Measurements from ENCODE around the gene USP3. TPM values are rescaled to one million over a fixed set of nuclear protein-coding genes. Genes with fewer than 3 reads are reported as not detected.

Gene USP3
- total and polyA plus RNA-seq, 2 donors (not counting 3 experiments of a cell fraction or from before 2014, with no cell fraction given) = 18.8 to 52.4 TPM

DNA sequence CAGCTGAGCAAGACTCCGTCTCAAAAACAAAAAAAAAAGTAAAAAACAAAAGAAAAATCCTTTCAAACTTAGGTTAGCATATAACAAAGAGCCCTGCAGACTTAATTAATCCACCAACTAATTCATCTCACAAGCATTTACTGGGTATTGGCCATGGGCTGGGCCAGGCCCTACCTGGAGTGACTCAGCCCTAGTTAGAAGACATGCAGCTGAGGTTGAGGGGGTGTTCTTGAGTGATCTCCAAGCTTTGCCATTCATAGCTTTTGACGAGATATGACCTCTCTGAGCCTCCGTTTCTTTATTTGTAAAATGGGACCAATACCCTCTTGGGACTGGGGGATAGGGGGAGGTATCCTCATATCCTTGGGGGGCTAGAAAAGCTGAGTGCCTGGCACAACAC, 100.6 kb downstream of the USP3 start:
- H2AFZ ChIP-seq (ENCODE audit: low read depth, low read length) = no peak overlapping the region
- no peaks in the 10 kb centered on the region for H3K9me3 ChIP-seq (replicated peaks; ENCODE audit: control insufficient read depth, insufficient read depth, low read length)
- intact Hi-C loops (cut with micrococcal nuclease) (no loop called here), dilution Hi-C loops (cut with MboI; ENCODE audit: extremely low pct_ligation_motif_present, low sequenced_read_pairs) (no loop called here)
- BruUV-seq (replicated peaks) = no TSS peak
- no peaks in the 10 kb centered on the region for H4K20me1 ChIP-seq (replicated peaks; ENCODE audit: control insufficient read depth, extremely low read depth, insufficient read depth, low read length)
- no peak for FAIRE-seq
- TF ChIP-seq, protein P1, sequence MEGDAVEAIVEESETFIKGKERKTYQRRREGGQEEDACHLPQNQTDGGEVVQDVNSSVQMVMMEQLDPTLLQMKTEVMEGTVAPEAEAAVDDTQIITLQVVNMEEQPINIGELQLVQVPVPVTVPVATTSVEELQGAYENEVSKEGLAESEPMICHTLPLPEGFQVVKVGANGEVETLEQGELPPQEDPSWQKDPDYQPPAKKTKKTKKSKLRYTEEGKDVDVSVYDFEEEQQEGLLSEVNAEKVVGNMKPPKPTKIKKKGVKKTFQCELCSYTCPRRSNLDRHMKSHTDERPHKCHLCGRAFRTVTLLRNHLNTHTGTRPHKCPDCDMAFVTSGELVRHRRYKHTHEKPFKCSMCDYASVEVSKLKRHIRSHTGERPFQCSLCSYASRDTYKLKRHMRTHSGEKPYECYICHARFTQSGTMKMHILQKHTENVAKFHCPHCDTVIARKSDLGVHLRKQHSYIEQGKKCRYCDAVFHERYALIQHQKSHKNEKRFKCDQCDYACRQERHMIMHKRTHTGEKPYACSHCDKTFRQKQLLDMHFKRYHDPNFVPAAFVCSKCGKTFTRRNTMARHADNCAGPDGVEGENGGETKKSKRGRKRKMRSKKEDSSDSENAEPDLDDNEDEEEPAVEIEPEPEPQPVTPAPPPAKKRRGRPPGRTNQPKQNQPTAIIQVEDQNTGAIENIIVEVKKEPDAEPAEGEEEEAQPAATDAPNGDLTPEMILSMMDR (IDR thresholded peaks at IDR 0.05; ENCODE audit: extremely low read depth in 1 of 2, insufficient read depth in 1 of 2, low read depth in 1 of 2, low read length in 2 of 2) = no peak
- TF ChIP-seq GATA2 (IDR thresholded peaks at IDR 0.05; ENCODE audit: insufficient read depth, insufficient read length, low read depth, low read length) (no peak), FOS (IDR thresholded peaks at IDR 0.05; ENCODE audit: borderline replicate concordance, insufficient read depth, low read length) (no peak), MYC (IDR thresholded peaks at IDR 0.05; ENCODE audit: low read depth, low read length) (no peak), POLR2A (IDR thresholded peaks at IDR 0.05; ENCODE audit: low read depth, low read length) (no peak), POLR2AphosphoS5 (IDR thresholded peaks at IDR 0.05; ENCODE audit: insufficient read depth, low read depth, low read length) (no peak), JUN (IDR thresholded peaks at IDR 0.05; ENCODE audit: borderline replicate concordance, insufficient read depth, insufficient read length, low read depth) (no peak), EZH2 (IDR thresholded peaks at IDR 0.05; ENCODE audit: borderline replicate concordance, low read depth, low read length, severe bottlenecking) (no peak)
- TF ChIP-seq, protein P2, sequence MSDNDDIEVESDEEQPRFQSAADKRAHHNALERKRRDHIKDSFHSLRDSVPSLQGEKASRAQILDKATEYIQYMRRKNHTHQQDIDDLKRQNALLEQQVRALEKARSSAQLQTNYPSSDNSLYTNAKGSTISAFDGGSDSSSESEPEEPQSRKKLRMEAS (IDR thresholded peaks at IDR 0.05; ENCODE audit: insufficient read depth, insufficient read length) = no peak
- ChIA-PET CTCF (no interaction called here), POLR2A (no interaction called here)
- H3K27ac ChIP-seq (ENCODE audit: insufficient read depth, low read depth, low read length) = no peak overlapping the region
- no peak overlapping the region for H3K4me3 ChIP-seq (replicated peaks in 1 of 3; ENCODE audit: insufficient read depth in 1 of 3, low read depth in 1 of 3, low read length in 3 of 3)
- H3K36me3 ChIP-seq (ENCODE audit: control insufficient read depth in 2 of 2, extremely low read depth in 1 of 2, insufficient read depth in 2 of 2, low read length in 2 of 2) = peaks cover 5 to 16% of the 10 kb centered on the region in 2 experiments
- DNase-seq (ENCODE audit: low read depth, low spot score) = no peak
- H3K9ac ChIP-seq (replicated peaks; ENCODE audit: extremely low read depth, insufficient read depth, low read length) = no peak overlapping the region
- peaks cover 12% of the 10 kb centered on the region for H3K4me1 ChIP-seq (ENCODE audit: control insufficient read depth, extremely low read depth, insufficient read depth, low read length)
- H3K27me3 ChIP-seq (ENCODE audit: control insufficient read depth in 2 of 2, insufficient read depth in 2 of 2, low read length in 2 of 2) = no peaks in the 10 kb centered on the region
- H3K4me2 ChIP-seq (ENCODE audit: insufficient read depth, low read length) = no peak overlapping the region
- H3K79me2 ChIP-seq (ENCODE audit: control insufficient read depth, insufficient read depth, low read length) = no peaks in the 10 kb centered on the region
- no peaks in the 10 kb centered on the region for H3K9me1 ChIP-seq (replicated peaks; ENCODE audit: control insufficient read depth, extremely low read depth, insufficient read depth, low read length)

All from endothelial cell of umbilical vein (primary cell).